MCF 10A (cell line): ENCODE results near the gene RASIP1. TPM values are rescaled to one million over a fixed set of nuclear protein-coding genes. Genes with fewer than 3 reads are reported as not detected.
"Not testable (repeated sequence)": the region's sequence is repeated elsewhere in the genome, so short reads cannot be mapped to it uniquely, and the experiment has no call there.

Experiments
- BruUV-seq: library from RNA; stranded (reverse); fragments of 400-500 nt; replicated peaks from 2 replicates; lab custom pipeline; 2021; lab: Mats Ljungman, UMichigan
- CTCF ChIA-PET: fragments of 300-600 bp; sonication (Branson Sonifier 250); formaldehyde crosslinking; extraction: SDS; loops from one replicate; lab custom pipeline; 2021; ENCODE audit warnings: antibody characterized with exemption, inconsistent platforms; lab: Yijun Ruan, JAX
- POLR2A ChIA-PET: fragments of 300-600, 350-650 bp; sonication (Branson Sonifier 250); formaldehyde crosslinking; extraction: SDS; loops from one replicate; lab custom pipeline; 2020; ENCODE audit warnings: antibody characterized with exemption, inconsistent platforms; lab: Yijun Ruan, JAX
- DNase-seq: peaks from one replicate; pipeline ENCODE4 v3.0.0-alpha.2; 2018; ENCODE audit not compliant: unreplicated experiment
- H3K27ac Mint-ChIP-seq: one replicate; pipeline ENCODE4 v1.8.0; 2022; ENCODE audit warnings: mild to moderate bottlenecking, low read depth, mixed read lengths; ENCODE audit not compliant: unreplicated experiment
- H3K27me3 Mint-ChIP-seq: one replicate; pipeline ENCODE4 v1.8.0; 2022; ENCODE audit warnings: mixed read lengths; ENCODE audit not compliant: insufficient read depth, unreplicated experiment
- H3K36me3 Mint-ChIP-seq: one replicate; pipeline ENCODE4 v1.8.0; 2022; ENCODE audit warnings: mild to moderate bottlenecking, moderate library complexity, mixed read lengths; ENCODE audit not compliant: insufficient read depth, unreplicated experiment
- H3K4me1 Mint-ChIP-seq: one replicate; pipeline ENCODE4 v1.8.0; 2022; ENCODE audit warnings: mixed read lengths; ENCODE audit not compliant: insufficient read depth, unreplicated experiment
- H3K4me3 Mint-ChIP-seq: one replicate; pipeline ENCODE4 v1.8.0; 2022; ENCODE audit warnings: mild to moderate bottlenecking, moderate library complexity, mixed read lengths; ENCODE audit not compliant: unreplicated experiment
- H3K9me3 Mint-ChIP-seq: one replicate; pipeline ENCODE4 v1.8.0; 2022; ENCODE audit warnings: mixed read lengths; ENCODE audit not compliant: unreplicated experiment
- CTCF ChIP-seq: fragments of 200-600 bp; IDR thresholded peaks from one replicate; pipeline ENCODE4 v1.8.0; 2022; ENCODE audit warnings: antibody characterized with exemption, mild to moderate bottlenecking; ENCODE audit not compliant: unreplicated experiment
- intact Hi-C: fragments of 100-400 bp; cut with micrococcal nuclease; formaldehyde crosslinking; loops from 2 replicates; pipeline ENCODE4 v1.14.1; 2022
- total RNA-seq: library from RNA; stranded (reverse); gene quantifications from 2 replicates; pipeline ENCODE4 v1.2.3, GENCODE V29; 2022

Gene RASIP1
- total RNA-seq, 1 experiment from 2014 or later = 1.9 TPM

- H3K9me3 Mint-ChIP-seq = no peaks in the 10 kb centered on the region
These were observed 51.0 kb downstream of the RASIP1 start for GRCh38 chr19:48689449-48689848.

GRCh38 chr19:48687776-48688175 lies 52.6 kb downstream of the RASIP1 start:
- Mint-ChIP-seq H3K27ac (no peak overlapping the region), H3K4me1 (peaks cover 6% of the 10 kb centered on the region), H3K4me3 (no peak overlapping the region), H3K27me3 (no peaks in the 10 kb centered on the region), H3K9me3 (no peaks in the 10 kb centered on the region), H3K36me3 (no peaks in the 10 kb centered on the region)
- POLR2A ChIA-PET = interaction anchor here (1.7 kb wide), 1 partner anchor 10 kb away, joined by 3 read pairs; no protein-coding TSS in a partner anchor
- TF ChIP-seq CTCF = no peak
- DNase-seq = no peak
- CTCF ChIA-PET = interaction anchor here (0.5 to 1.8 kb wide), 3 partner anchors 9 to 33 kb away, joined by 3 to 5 read pairs (median 4); no protein-coding TSS in a partner anchor
- intact Hi-C loops = no loop called here
- no TSS peak for BruUV-seq

More at GRCh38 chr19:48689449-48689848, 51.0 kb downstream of the RASIP1 start:
- Mint-ChIP-seq H3K27ac (no peak overlapping the region), H3K4me3 (no peak overlapping the region), H3K27me3 (no peaks in the 10 kb centered on the region), H3K4me1 (peaks cover 6% of the 10 kb centered on the region), H3K36me3 (no peaks in the 10 kb centered on the region)
- ChIA-PET POLR2A (interaction anchor here (0.7 kb wide), 1 partner anchor 71 kb away, joined by 3 read pairs; no protein-coding TSS in a partner anchor), CTCF (no interaction called here)
- BruUV-seq = no TSS peak
- no peak for DNase-seq
- TF ChIP-seq CTCF = no peak
- intact Hi-C loops = no loop called here

GRCh38 chr19:48686637-48687036 lies 53.8 kb downstream of the RASIP1 start:
- BruUV-seq, H3K36me3 Mint-ChIP-seq, H3K4me3 Mint-ChIP-seq, DNase-seq, H3K9me3 Mint-ChIP-seq, H3K4me1 Mint-ChIP-seq, H3K27ac Mint-ChIP-seq, intact Hi-C loops, H3K27me3 Mint-ChIP-seq: not testable (repeated sequence)
- ChIA-PET POLR2A (interaction anchor here (1.7 kb wide), 1 partner anchor 9 kb away, joined by 3 read pairs; no protein-coding TSS in a partner anchor), CTCF (interaction anchor here (0.6 to 0.8 kb wide), 2 partner anchors 12 to 18 kb away, joined by 3 read pairs; no protein-coding TSS in a partner anchor)

- H3K27ac Mint-ChIP-seq = no peak overlapping the region
- intact Hi-C loops = no loop called here
- no TSS peak for BruUV-seq
- CTCF ChIA-PET = interaction anchor here (0.8 kb wide), 1 partner anchor 11 kb away, joined by 3 read pairs; no protein-coding TSS in a partner anchor
- H3K36me3 Mint-ChIP-seq = no peaks in the 10 kb centered on the region
- POLR2A ChIA-PET = no interaction called here
- TF ChIP-seq CTCF = no peak
- H3K27me3 Mint-ChIP-seq = no peaks in the 10 kb centered on the region
- H3K9me3 Mint-ChIP-seq = no peaks in the 10 kb centered on the region
- H3K4me3 Mint-ChIP-seq = no peak overlapping the region
- H3K4me1 Mint-ChIP-seq = peaks cover 6% of the 10 kb centered on the region
- no peak for DNase-seq
These were observed 54.3 kb downstream of the RASIP1 start for GRCh38 chr19:48686088-48686487.
